ENCODE measurements around the gene CCDC40. TPM values are rescaled to one million over a fixed set of nuclear protein-coding genes. Genes with fewer than 3 reads are reported as not detected.

The CCDC40 gene
- total and polyA plus RNA-seq, 9 of the 15 experiments (the other 6 are each of a cell fraction or from before 2014, with no cell fraction given), result 0.07 to 0.33 TPM; not detected in 7

GRCh38 chr17:80147035-80147822 is 110.8 kb downstream of the CCDC40 start, which contains the start of gene EIF4A3 (continued):
- peak; percentile 63 for TF ChIP-seq ARID4B (CRISPR knock-in tag; IDR thresholded peaks at IDR 0.05)
- no peak for TF ChIP-seq ZNF263 (CRISPR knock-in tag; IDR thresholded peaks at IDR 0.05; ENCODE audit: borderline replicate concordance)
- no peak for TF ChIP-seq HDAC8 (tag; IDR thresholded peaks at IDR 0.05)
- no peak for TF ChIP-seq ZNF644 (tag; IDR thresholded peaks at IDR 0.05; ENCODE audit: low read depth)
- TF ChIP-seq ARID2 (IDR thresholded peaks at IDR 0.05), result no peak
- 0 out of 2 replicates have a peak, but pooled peaks have one; percentile 11 for TF ChIP-seq SMAD4 (CRISPR knock-in tag; conservative IDR thresholded peaks at IDR 0.05)
- no peak for TF ChIP-seq FUS (optimal IDR thresholded peaks at IDR 0.05; ENCODE audit: low read depth, low read length)
- TF ChIP-seq RB1 (IDR thresholded peaks at IDR 0.05; ENCODE audit: low read depth), result peak; percentile 46; the same call in 1 of the 2 replicates
- no peak for TF ChIP-seq RERE (CRISPR knock-in tag; IDR thresholded peaks at IDR 0.05; ENCODE audit: borderline replicate concordance)
- TF ChIP-seq ZNF124 (CRISPR knock-in tag; IDR thresholded peaks at IDR 0.05), result no peak
- TF ChIP-seq ARID3B (CRISPR knock-in tag; IDR thresholded peaks at IDR 0.05; ENCODE audit: borderline replicate concordance), result no peak
- TF ChIP-seq ZBED1 (IDR thresholded peaks at IDR 0.05), result no peak
- no peak for TF ChIP-seq KLF10 (CRISPR knock-in tag; IDR thresholded peaks at IDR 0.05)
- no peak for TF ChIP-seq ZNF212 (CRISPR knock-in tag; IDR thresholded peaks at IDR 0.05)
- peak; percentile 95 for TF ChIP-seq TBP (optimal IDR thresholded peaks at IDR 0.05; ENCODE audit: low read depth, low read length)
- TF ChIP-seq SMAD1 (IDR thresholded peaks at IDR 0.05; ENCODE audit: low read depth, low read length, partially characterized antibody), result peak; percentile 21
- no peak for TF ChIP-seq ZNF75A (CRISPR knock-in tag; IDR thresholded peaks at IDR 0.05)

Measured in K562 (cell line).